Calu3 (cell line): Measurements from ENCODE around the gene COL4A2. TPM values are rescaled to one million over a fixed set of nuclear protein-coding genes. Genes with fewer than 3 reads are reported as not detected.

Experiments used
- BruUV-seq: library from RNA; stranded (reverse); fragments of 400-500 nt; replicated peaks from 2 replicates; lab custom pipeline; 2021; lab: Mats Ljungman, UMichigan
- CTCF ChIA-PET: fragments of 300-600 bp; sonication (Branson Sonifier 250); formaldehyde crosslinking; loops from one replicate; lab custom pipeline; 2022; ENCODE audit warnings: antibody characterized with exemption; lab: Charles Lee
- DNase-seq: peaks from one replicate; pipeline ENCODE4 v3.0.0; 2022
- H3K27ac Mint-ChIP-seq: one replicate; pipeline ENCODE4 v1.8.0; 2022; ENCODE audit warnings: mixed read lengths; ENCODE audit not compliant: unreplicated experiment
- H3K27me3 Mint-ChIP-seq: one replicate; pipeline ENCODE4 v1.8.0; 2022; ENCODE audit warnings: mixed read lengths; ENCODE audit not compliant: unreplicated experiment
- H3K36me3 Mint-ChIP-seq: one replicate; pipeline ENCODE4 v1.8.0; 2022; ENCODE audit warnings: mild to moderate bottlenecking, moderate library complexity, mixed read lengths; ENCODE audit not compliant: insufficient read depth, unreplicated experiment
- H3K4me1 Mint-ChIP-seq: one replicate; pipeline ENCODE4 v1.8.0; 2022; ENCODE audit warnings: mild to moderate bottlenecking, low read depth, mixed read lengths; ENCODE audit not compliant: unreplicated experiment
- H3K4me3 Mint-ChIP-seq: one replicate; pipeline ENCODE4 v1.8.0; 2022; ENCODE audit warnings: mild to moderate bottlenecking, low read depth, moderate library complexity, mixed read lengths; ENCODE audit not compliant: unreplicated experiment
- H3K9me3 Mint-ChIP-seq: one replicate; pipeline ENCODE4 v1.8.0; 2022; ENCODE audit warnings: low read depth, mixed read lengths; ENCODE audit not compliant: unreplicated experiment
- CTCF ChIP-seq: fragments of 200-600 bp; IDR thresholded peaks from one replicate; pipeline ENCODE4 v1.8.0; 2022; ENCODE audit warnings: antibody characterized with exemption; ENCODE audit not compliant: unreplicated experiment
- intact Hi-C: fragments of 100-400 bp; cut with micrococcal nuclease; formaldehyde crosslinking; loops from one replicate; pipeline ENCODE4 v1.10.0; 2022; ENCODE audit not compliant: unreplicated experiment
- total RNA-seq: library from RNA; stranded (reverse); gene quantifications from 2 replicates; pipeline ENCODE4 v1.2.3, GENCODE V29; 2022

Gene COL4A2
- total RNA-seq, 1 experiment from 2014 or later = 0.42 TPM

DNA sequence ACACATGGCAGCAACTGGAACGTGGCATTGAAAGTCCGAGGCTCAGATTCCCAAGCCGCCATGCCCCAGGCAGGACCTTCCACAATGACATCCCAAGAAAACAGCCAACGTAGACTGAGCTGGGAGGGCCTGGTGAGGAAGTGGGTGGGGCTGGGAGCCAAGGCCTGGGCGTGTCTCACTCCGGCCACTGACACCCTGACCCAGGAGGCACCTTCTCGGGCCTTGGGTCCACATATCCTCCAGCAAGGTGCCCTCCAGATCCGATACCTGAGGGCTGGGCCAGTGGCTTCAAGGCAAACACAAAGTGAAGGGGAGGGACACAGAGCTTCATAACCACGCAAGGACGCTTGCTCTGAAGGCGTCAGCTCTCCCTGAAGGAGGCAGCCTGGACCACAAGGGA, 211.5 kb downstream of the COL4A2 start:
- intact Hi-C loops = no loop called here
- no peaks in the 10 kb centered on the region for H3K4me1 Mint-ChIP-seq
- no peak overlapping the region for H3K27ac Mint-ChIP-seq
- TF ChIP-seq CTCF = no peak
- H3K9me3 Mint-ChIP-seq = no peaks in the 10 kb centered on the region
- H3K27me3 Mint-ChIP-seq = no peaks in the 10 kb centered on the region
- BruUV-seq = no TSS peak
- DNase-seq = no peak
- CTCF ChIA-PET = no interaction called here
- no peak overlapping the region for H3K4me3 Mint-ChIP-seq
- no peaks in the 10 kb centered on the region for H3K36me3 Mint-ChIP-seq

GRCh38 chr13:110519046-110519445, 212.0 kb downstream of the COL4A2 start:
- Mint-ChIP-seq H3K4me1 (no peaks in the 10 kb centered on the region), H3K27ac (no peak overlapping the region), H3K9me3 (no peaks in the 10 kb centered on the region), H3K4me3 (no peak overlapping the region), H3K27me3 (no peaks in the 10 kb centered on the region), H3K36me3 (no peaks in the 10 kb centered on the region)
- no peak for DNase-seq
- CTCF ChIA-PET = no interaction called here
- no peak for TF ChIP-seq CTCF
- BruUV-seq = no TSS peak
- intact Hi-C loops = no loop called here

DNA sequence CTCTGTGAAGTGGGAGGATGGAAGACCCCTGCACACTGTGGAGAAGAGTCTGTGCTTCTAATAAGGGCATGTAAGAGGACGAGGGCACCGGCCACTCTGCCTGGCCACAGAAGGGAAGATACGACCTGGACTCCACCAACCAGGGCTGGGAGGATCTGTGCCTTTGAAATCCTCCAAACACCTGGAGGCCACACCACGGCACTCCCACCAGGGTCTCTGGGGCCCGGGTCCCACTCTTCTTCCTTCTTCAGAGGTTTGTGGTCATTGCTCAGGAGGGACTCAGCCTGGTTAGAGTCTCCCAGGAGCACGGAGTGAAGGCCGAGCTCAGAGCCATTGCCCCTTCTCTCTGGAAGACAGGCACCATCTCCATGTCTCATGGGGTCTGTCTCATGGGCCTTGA, 212.4 kb downstream of the COL4A2 start:
- TF ChIP-seq CTCF = no peak
- no peaks in the 10 kb centered on the region for H3K27me3 Mint-ChIP-seq
- no peak overlapping the region for H3K4me3 Mint-ChIP-seq
- no peaks in the 10 kb centered on the region for H3K9me3 Mint-ChIP-seq
- no TSS peak for BruUV-seq
- H3K4me1 Mint-ChIP-seq = no peaks in the 10 kb centered on the region
- H3K27ac Mint-ChIP-seq = no peak overlapping the region
- no peaks in the 10 kb centered on the region for H3K36me3 Mint-ChIP-seq
- DNase-seq = no peak
- CTCF ChIA-PET = no interaction called here
- intact Hi-C loops = no loop called here

- H3K4me3 Mint-ChIP-seq = no peak overlapping the region
- no peaks in the 10 kb centered on the region for H3K4me1 Mint-ChIP-seq
- DNase-seq = no peak
- intact Hi-C loops = no loop called here
- no TSS peak for BruUV-seq
- no peaks in the 10 kb centered on the region for H3K9me3 Mint-ChIP-seq
- H3K36me3 Mint-ChIP-seq = no peaks in the 10 kb centered on the region
- no peak for TF ChIP-seq CTCF
- CTCF ChIA-PET = no interaction called here
- no peak overlapping the region for H3K27ac Mint-ChIP-seq
- no peaks in the 10 kb centered on the region for H3K27me3 Mint-ChIP-seq
Observed at GRCh38 chr13:110520431-110521295, 213.6 kb downstream of the COL4A2 start.
